Measurements from ENCODE around the gene ITIH3.

Gene ITIH3

GRCh38 chr3:52820736-52821135 lies 26.1 kb downstream of the ITIH3 start:
- no peak for TF ChIP-seq ZNF565 (CRISPR knock-in tag; conservative IDR thresholded peaks at IDR 0.05; ENCODE audit: low read depth)
- TF ChIP-seq SNAI2 (CRISPR knock-in tag; IDR thresholded peaks at IDR 0.05): no peak
- TF ChIP-seq, protein P1, sequence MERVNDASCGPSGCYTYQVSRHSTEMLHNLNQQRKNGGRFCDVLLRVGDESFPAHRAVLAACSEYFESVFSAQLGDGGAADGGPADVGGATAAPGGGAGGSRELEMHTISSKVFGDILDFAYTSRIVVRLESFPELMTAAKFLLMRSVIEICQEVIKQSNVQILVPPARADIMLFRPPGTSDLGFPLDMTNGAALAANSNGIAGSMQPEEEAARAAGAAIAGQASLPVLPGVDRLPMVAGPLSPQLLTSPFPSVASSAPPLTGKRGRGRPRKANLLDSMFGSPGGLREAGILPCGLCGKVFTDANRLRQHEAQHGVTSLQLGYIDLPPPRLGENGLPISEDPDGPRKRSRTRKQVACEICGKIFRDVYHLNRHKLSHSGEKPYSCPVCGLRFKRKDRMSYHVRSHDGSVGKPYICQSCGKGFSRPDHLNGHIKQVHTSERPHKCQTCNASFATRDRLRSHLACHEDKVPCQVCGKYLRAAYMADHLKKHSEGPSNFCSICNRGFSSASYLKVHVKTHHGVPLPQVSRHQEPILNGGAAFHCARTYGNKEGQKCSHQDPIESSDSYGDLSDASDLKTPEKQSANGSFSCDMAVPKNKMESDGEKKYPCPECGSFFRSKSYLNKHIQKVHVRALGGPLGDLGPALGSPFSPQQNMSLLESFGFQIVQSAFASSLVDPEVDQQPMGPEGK (CRISPR knock-in tag; IDR thresholded peaks at IDR 0.05; ENCODE audit: borderline replicate concordance): no peak
- TF ChIP-seq TCF4 (CRISPR knock-in tag; IDR thresholded peaks at IDR 0.05; ENCODE audit: borderline replicate concordance): no peak
- TF ChIP-seq, protein P2, sequence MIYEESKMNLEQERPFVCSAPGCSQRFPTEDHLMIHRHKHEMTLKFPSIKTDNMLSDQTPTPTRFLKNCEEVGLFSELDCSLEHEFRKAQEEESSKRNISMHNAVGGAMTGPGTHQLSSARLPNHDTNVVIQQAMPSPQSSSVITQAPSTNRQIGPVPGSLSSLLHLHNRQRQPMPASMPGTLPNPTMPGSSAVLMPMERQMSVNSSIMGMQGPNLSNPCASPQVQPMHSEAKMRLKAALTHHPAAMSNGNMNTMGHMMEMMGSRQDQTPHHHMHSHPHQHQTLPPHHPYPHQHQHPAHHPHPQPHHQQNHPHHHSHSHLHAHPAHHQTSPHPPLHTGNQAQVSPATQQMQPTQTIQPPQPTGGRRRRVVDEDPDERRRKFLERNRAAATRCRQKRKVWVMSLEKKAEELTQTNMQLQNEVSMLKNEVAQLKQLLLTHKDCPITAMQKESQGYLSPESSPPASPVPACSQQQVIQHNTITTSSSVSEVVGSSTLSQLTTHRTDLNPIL (CRISPR knock-in tag; IDR thresholded peaks at IDR 0.05; ENCODE audit: low read depth): no peak
- no peak for TF ChIP-seq ZNF70 (CRISPR knock-in tag; IDR thresholded peaks at IDR 0.05)
- no peak for TF ChIP-seq ZFP30 (CRISPR knock-in tag; IDR thresholded peaks at IDR 0.05)
- TF ChIP-seq, protein P3, sequence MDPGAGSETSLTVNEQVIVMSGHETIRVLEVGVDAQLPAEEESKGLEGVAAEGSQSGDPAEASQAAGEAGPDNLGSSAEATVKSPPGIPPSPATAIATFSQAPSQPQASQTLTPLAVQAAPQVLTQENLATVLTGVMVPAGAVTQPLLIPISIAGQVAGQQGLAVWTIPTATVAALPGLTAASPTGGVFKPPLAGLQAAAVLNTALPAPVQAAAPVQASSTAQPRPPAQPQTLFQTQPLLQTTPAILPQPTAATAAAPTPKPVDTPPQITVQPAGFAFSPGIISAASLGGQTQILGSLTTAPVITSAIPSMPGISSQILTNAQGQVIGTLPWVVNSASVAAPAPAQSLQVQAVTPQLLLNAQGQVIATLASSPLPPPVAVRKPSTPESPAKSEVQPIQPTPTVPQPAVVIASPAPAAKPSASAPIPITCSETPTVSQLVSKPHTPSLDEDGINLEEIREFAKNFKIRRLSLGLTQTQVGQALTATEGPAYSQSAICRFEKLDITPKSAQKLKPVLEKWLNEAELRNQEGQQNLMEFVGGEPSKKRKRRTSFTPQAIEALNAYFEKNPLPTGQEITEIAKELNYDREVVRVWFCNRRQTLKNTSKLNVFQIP (CRISPR knock-in tag; IDR thresholded peaks at IDR 0.05; ENCODE audit: borderline replicate concordance, low read depth): no peak
- TF ChIP-seq CSDC2 (CRISPR knock-in tag; IDR thresholded peaks at IDR 0.05): no peak
- TF ChIP-seq, protein P4, sequence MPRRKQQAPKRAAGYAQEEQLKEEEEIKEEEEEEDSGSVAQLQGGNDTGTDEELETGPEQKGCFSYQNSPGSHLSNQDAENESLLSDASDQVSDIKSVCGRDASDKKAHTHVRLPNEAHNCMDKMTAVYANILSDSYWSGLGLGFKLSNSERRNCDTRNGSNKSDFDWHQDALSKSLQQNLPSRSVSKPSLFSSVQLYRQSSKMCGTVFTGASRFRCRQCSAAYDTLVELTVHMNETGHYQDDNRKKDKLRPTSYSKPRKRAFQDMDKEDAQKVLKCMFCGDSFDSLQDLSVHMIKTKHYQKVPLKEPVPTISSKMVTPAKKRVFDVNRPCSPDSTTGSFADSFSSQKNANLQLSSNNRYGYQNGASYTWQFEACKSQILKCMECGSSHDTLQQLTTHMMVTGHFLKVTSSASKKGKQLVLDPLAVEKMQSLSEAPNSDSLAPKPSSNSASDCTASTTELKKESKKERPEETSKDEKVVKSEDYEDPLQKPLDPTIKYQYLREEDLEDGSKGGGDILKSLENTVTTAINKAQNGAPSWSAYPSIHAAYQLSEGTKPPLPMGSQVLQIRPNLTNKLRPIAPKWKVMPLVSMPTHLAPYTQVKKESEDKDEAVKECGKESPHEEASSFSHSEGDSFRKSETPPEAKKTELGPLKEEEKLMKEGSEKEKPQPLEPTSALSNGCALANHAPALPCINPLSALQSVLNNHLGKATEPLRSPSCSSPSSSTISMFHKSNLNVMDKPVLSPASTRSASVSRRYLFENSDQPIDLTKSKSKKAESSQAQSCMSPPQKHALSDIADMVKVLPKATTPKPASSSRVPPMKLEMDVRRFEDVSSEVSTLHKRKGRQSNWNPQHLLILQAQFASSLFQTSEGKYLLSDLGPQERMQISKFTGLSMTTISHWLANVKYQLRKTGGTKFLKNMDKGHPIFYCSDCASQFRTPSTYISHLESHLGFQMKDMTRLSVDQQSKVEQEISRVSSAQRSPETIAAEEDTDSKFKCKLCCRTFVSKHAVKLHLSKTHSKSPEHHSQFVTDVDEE (CRISPR knock-in tag; IDR thresholded peaks at IDR 0.05): no peak
- TF ChIP-seq, protein P5, sequence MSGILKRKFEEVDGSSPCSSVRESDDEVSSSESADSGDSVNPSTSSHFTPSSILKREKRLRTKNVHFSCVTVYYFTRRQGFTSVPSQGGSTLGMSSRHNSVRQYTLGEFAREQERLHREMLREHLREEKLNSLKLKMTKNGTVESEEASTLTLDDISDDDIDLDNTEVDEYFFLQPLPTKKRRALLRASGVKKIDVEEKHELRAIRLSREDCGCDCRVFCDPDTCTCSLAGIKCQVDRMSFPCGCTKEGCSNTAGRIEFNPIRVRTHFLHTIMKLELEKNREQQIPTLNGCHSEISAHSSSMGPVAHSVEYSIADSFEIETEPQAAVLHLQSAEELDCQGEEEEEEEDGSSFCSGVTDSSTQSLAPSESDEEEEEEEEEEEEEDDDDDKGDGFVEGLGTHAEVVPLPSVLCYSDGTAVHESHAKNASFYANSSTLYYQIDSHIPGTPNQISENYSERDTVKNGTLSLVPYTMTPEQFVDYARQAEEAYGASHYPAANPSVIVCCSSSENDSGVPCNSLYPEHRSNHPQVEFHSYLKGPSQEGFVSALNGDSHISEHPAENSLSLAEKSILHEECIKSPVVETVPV (CRISPR knock-in tag; IDR thresholded peaks at IDR 0.05): no peak
- peak; percentile 64 for ATAC-seq

DNA sequence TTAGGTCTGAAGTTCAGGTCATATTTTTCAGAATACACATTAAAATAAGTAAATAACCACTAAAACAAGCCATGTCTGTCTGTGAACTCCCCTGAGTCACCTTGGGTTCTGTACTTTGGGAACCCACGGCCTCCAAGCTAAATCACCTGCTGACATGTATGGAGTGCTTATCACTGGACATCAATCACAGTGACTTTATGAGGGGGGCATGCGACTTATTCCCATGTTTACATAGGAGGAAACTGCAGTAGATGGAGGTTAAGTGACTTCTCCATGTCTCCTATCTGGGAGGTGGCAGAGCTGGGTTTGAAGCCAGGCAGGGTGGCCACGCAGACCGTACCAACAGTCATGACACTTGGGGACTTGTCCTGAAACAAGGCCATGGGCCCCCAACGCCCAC lies 27.8 kb downstream of the ITIH3 start:
- TF ChIP-seq RARB (CRISPR knock-in tag; IDR thresholded peaks at IDR 0.05) (no peak), CSDC2 (CRISPR knock-in tag; IDR thresholded peaks at IDR 0.05) (no peak), ZFP30 (CRISPR knock-in tag; IDR thresholded peaks at IDR 0.05) (no peak), TCF4 (CRISPR knock-in tag; IDR thresholded peaks at IDR 0.05; ENCODE audit: borderline replicate concordance) (no peak), ZC3H10 (CRISPR knock-in tag; IDR thresholded peaks at IDR 0.05) (no peak), ZNF565 (CRISPR knock-in tag; conservative IDR thresholded peaks at IDR 0.05; ENCODE audit: low read depth) (no peak)
- TF ChIP-seq, protein P4 (CRISPR knock-in tag; IDR thresholded peaks at IDR 0.05): no peak
- TF ChIP-seq, protein P3 (CRISPR knock-in tag; IDR thresholded peaks at IDR 0.05; ENCODE audit: borderline replicate concordance, low read depth): no peak
- no peak for ATAC-seq

- TF ChIP-seq ARNTL (CRISPR knock-in tag; IDR thresholded peaks at IDR 0.05; ENCODE audit: borderline replicate concordance, low read depth) (no peak), ZFP3 (CRISPR knock-in tag; IDR thresholded peaks at IDR 0.05) (no peak)
- TF ChIP-seq, protein P1 (CRISPR knock-in tag; IDR thresholded peaks at IDR 0.05; ENCODE audit: borderline replicate concordance): no peak
Observed at GRCh38 chr3:52824037-52824436, 29.4 kb downstream of the ITIH3 start.

More at GRCh38 chr3:52824037-52824436, 29.4 kb downstream of the ITIH3 start:
- ATAC-seq: no peak

Measured in SK-N-SH treated with all-trans-retinoic acid at 6 μM for 48 hours (cell line).